ENCODE results near the gene UGCG.

DNA sequence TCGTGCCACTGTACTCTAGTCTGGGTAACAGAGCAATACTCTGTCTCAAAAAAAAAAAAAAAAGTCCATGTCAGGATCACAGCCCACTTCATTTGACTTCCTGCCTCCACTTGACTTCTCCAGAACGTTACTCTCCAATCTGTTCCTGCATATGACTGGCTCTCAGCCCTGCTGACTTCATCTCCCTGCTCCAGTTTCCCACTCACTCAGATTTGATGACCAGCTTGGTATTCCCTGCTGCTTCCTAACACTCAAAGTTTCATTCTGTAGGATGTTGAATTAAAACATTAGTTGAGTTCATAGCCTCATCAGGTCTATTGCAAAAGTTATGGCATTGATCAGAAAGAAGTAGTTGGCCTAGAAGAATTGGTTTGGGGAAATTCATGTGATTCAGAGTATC, 52.3 kb downstream of the UGCG start:
- TF ChIP-seq, protein P1, sequence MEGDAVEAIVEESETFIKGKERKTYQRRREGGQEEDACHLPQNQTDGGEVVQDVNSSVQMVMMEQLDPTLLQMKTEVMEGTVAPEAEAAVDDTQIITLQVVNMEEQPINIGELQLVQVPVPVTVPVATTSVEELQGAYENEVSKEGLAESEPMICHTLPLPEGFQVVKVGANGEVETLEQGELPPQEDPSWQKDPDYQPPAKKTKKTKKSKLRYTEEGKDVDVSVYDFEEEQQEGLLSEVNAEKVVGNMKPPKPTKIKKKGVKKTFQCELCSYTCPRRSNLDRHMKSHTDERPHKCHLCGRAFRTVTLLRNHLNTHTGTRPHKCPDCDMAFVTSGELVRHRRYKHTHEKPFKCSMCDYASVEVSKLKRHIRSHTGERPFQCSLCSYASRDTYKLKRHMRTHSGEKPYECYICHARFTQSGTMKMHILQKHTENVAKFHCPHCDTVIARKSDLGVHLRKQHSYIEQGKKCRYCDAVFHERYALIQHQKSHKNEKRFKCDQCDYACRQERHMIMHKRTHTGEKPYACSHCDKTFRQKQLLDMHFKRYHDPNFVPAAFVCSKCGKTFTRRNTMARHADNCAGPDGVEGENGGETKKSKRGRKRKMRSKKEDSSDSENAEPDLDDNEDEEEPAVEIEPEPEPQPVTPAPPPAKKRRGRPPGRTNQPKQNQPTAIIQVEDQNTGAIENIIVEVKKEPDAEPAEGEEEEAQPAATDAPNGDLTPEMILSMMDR (conservative IDR thresholded peaks at IDR 0.05; ENCODE audit: low read depth, low read length), result no peak
- TF ChIP-seq EZH2 (IDR thresholded peaks at IDR 0.05; ENCODE audit: borderline replicate concordance, low read depth, low read length, poor library complexity, severe bottlenecking), result no peak

Measured in A673 (cell line).